Endothelial cell of umbilical vein (primary cell): ENCODE measurements around the gene TCEAL2. TPM values are rescaled to one million over a fixed set of nuclear protein-coding genes. Genes with fewer than 3 reads are reported as not detected.
"Not testable (repeated sequence)": the region's sequence is repeated elsewhere in the genome, so short reads cannot be mapped to it uniquely, and the experiment has no call there.

Experiments
- BruUV-seq: library from RNA; stranded (reverse); fragments of 400-500 nt; replicated peaks from 2 replicates; lab custom pipeline; 2021; lab: Mats Ljungman, UMichigan
- CTCF ChIA-PET: fragments of 300-600, 350-600 bp; sonication (Branson Sonifier 250); formaldehyde crosslinking; loops from one replicate; lab custom pipeline; 2021; ENCODE audit warnings: antibody characterized with exemption, inconsistent platforms; lab: Charles Lee
- POLR2A ChIA-PET: fragments of 300-600, 350-600 bp; sonication (Branson Sonifier 250); formaldehyde crosslinking; loops from one replicate; lab custom pipeline; 2021; ENCODE audit warnings: antibody characterized with exemption, inconsistent platforms; lab: Charles Lee
- DNase-seq: peaks from one replicate; pipeline ENCODE4 v3.0.0-alpha.2; 2011; ENCODE audit warnings: low read depth, low spot score
- FAIRE-seq: peaks from 2 replicates; lab custom pipeline; 2011; peaks lifted over from hg19 to GRCh38; lab: Jason Lieb, UNC
- H2AFZ ChIP-seq: 2 replicates; pipeline ENCODE4 v1.6.0; 2012; ENCODE audit warnings: low read depth, low read length, control low read depth, inconsistent platforms
- H3K27ac ChIP-seq: 2 replicates; pipeline ENCODE4 v1.5.1; 2011; ENCODE audit warnings: low read depth, mild to moderate bottlenecking, control low read depth, low read length, moderate library complexity; ENCODE audit not compliant: insufficient read depth
- H3K27me3 ChIP-seq, 2 experiments: 2 replicates each; pipeline versions ENCODE4 v1.6.0 to v1.6.1; 2011; ENCODE audit warnings: low read length in 2 of 2, mixed read lengths in 1 of 2; ENCODE audit not compliant: control insufficient read depth in 2 of 2, insufficient read depth in 2 of 2
- H3K36me3 ChIP-seq, 2 experiments: 2 replicates in 1 of 2; 3 replicates in 1 of 2; pipeline ENCODE4 v1.5.1; 2011; ENCODE audit warnings: low read length in 2 of 2, mild to moderate bottlenecking in 1 of 2, moderate library complexity in 1 of 2; ENCODE audit not compliant: control insufficient read depth in 2 of 2, insufficient read depth in 2 of 2; ENCODE audit errors: extremely low read depth in 1 of 2
- H3K4me1 ChIP-seq: 3 replicates; pipeline ENCODE4 v1.5.1; 2011; ENCODE audit warnings: mild to moderate bottlenecking, low read length; ENCODE audit not compliant: control insufficient read depth, insufficient read depth; ENCODE audit errors: extremely low read depth
- H3K4me2 ChIP-seq: 2 replicates; pipeline ENCODE4 v1.6.1; 2011; ENCODE audit warnings: low read length, control low read depth, mixed read lengths; ENCODE audit not compliant: insufficient read depth
- H3K4me3 ChIP-seq, 3 experiments: fragments of 200-600 bp in 1 of 3; sonication (generic), shearing (Covaris generic) in 1 of 3; replicated peaks in 1 of 3; 2 replicates each; pipeline ENCODE4 v1.5.1; 2011 to 2016; ENCODE audit warnings: control low read depth in 3 of 3, low read length in 3 of 3, mild to moderate bottlenecking in 2 of 3, inconsistent platforms in 1 of 3, low read depth in 1 of 3, moderate library complexity in 1 of 3; ENCODE audit not compliant: insufficient read depth in 1 of 3
- H3K79me2 ChIP-seq: 2 replicates; pipeline ENCODE4 v1.6.0; 2012; ENCODE audit warnings: low read length, inconsistent platforms; ENCODE audit not compliant: control insufficient read depth, insufficient read depth
- H3K9ac ChIP-seq: replicated peaks from 2 replicates; pipeline ENCODE3; 2011; ENCODE audit warnings: low read length, control low read depth; ENCODE audit not compliant: insufficient read depth; ENCODE audit errors: extremely low read depth
- H3K9me1 ChIP-seq: replicated peaks from 3 replicates; pipeline ENCODE4 v1.6.0; 2011; ENCODE audit warnings: mild to moderate bottlenecking, low read length; ENCODE audit not compliant: control insufficient read depth, insufficient read depth; ENCODE audit errors: extremely low read depth
- H3K9me3 ChIP-seq: replicated peaks from 2 replicates; pipeline ENCODE4 v1.5.1; 2012; ENCODE audit warnings: low read length, inconsistent platforms; ENCODE audit not compliant: control insufficient read depth, insufficient read depth
- H4K20me1 ChIP-seq: replicated peaks from 2 replicates; pipeline ENCODE3; 2011; ENCODE audit warnings: mild to moderate bottlenecking, low read length; ENCODE audit not compliant: control insufficient read depth, insufficient read depth; ENCODE audit errors: extremely low read depth
- FOS ChIP-seq: IDR thresholded peaks from 2 replicates; pipeline ENCODE4 v1.6.1; 2011; ENCODE audit warnings: mild to moderate bottlenecking, low read length, moderate library complexity, borderline replicate concordance; ENCODE audit not compliant: insufficient read depth
- POLR2A ChIP-seq: IDR thresholded peaks from 2 replicates; pipeline ENCODE4 v1.6.1; 2012; ENCODE audit warnings: low read depth, mild to moderate bottlenecking, control low read depth, low read length
- dilution Hi-C: fragments of 300-500 bp; cut with MboI; formaldehyde crosslinking; loops from one replicate; pipeline ENCODE4 v1.15.0; 2019; ENCODE audit warnings: low sequenced_read_pairs; ENCODE audit not compliant: extremely low pct_ligation_motif_present
- intact Hi-C: fragments of 100-400 bp; cut with micrococcal nuclease; formaldehyde crosslinking; loops from one replicate; pipeline ENCODE4 v1.10.0; 2022
- polyA plus RNA-seq, 4 experiments: library from polyadenylated mRNA; depleted of rRNA in 3 of 4; stranded (reverse) in 3 of 4; unstranded in 1 of 4; fragments of >200 nt; gene quantifications; 2 replicates each; pipeline versions ENCODE4 v1.2.1 to v1.2.3, GENCODE V29; 2011 to 2012; ENCODE audit warnings: missing spikeins in 1 of 4
- total RNA-seq: library from RNA; stranded (reverse); gene quantifications from 2 replicates; pipeline ENCODE4 v1.2.3, GENCODE V29; 2021
- TF ChIP-seq, protein P1 (sequence below), 2 donors: IDR thresholded peaks; 1 replicate in 1 of 2; 2 replicates in 1 of 2; pipeline ENCODE4 v1.5.1; 2011; ENCODE audit warnings: low read length in 2 of 2, mild to moderate bottlenecking in 2 of 2, moderate library complexity in 2 of 2, control low read depth in 1 of 2, inconsistent platforms in 1 of 2, low read depth in 1 of 2; ENCODE audit not compliant: insufficient read depth in 1 of 2; ENCODE audit errors: extremely low read depth in 1 of 2

The TCEAL2 gene
- total and polyA plus RNA-seq, 2 donors (not counting 3 experiments of a cell fraction or from before 2014, with no cell fraction given) = not detected

DNA sequence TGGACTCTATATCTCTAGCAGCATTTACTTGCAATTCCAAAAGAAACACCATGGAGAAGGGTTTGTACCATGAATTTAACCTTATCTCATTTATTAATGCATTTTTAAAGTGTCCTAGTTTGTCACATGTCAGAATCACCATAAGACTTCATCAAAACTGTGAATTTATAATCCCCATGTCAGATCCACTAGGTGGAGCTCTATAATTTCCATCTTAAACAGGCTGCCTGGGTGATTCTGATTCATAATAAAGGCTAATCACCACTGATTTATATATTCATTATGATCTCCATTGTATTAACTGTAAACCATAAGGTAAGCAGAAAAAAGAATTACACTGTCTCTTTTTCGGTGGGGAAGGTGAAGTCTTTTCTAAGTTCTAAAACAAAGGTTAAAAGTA, 4.0 kb downstream of the TCEAL2 start:
- BruUV-seq = no TSS peak
- FAIRE-seq = peak; percentile 86
- dilution Hi-C loops = no loop called here

GRCh38 chrX:102138064-102138463, 12.6 kb downstream of the TCEAL2 start:
- no peaks in the 10 kb centered on the region for H4K20me1 ChIP-seq
- peaks cover under 1 to 1% of the 10 kb centered on the region in 2 experiments for H3K27me3 ChIP-seq
- DNase-seq (peak; percentile 1), FAIRE-seq (no peak)
- no peak overlapping the region for H3K4me2 ChIP-seq
- H3K4me1 ChIP-seq = no peaks in the 10 kb centered on the region
- no TSS peak for BruUV-seq
- H2AFZ ChIP-seq = no peak overlapping the region
- no peak overlapping the region for H3K9ac ChIP-seq
- dilution Hi-C loops = no loop called here
- no peaks in the 10 kb centered on the region for H3K36me3 ChIP-seq
- no peaks in the 10 kb centered on the region for H3K79me2 ChIP-seq
- TF ChIP-seq, protein P1, sequence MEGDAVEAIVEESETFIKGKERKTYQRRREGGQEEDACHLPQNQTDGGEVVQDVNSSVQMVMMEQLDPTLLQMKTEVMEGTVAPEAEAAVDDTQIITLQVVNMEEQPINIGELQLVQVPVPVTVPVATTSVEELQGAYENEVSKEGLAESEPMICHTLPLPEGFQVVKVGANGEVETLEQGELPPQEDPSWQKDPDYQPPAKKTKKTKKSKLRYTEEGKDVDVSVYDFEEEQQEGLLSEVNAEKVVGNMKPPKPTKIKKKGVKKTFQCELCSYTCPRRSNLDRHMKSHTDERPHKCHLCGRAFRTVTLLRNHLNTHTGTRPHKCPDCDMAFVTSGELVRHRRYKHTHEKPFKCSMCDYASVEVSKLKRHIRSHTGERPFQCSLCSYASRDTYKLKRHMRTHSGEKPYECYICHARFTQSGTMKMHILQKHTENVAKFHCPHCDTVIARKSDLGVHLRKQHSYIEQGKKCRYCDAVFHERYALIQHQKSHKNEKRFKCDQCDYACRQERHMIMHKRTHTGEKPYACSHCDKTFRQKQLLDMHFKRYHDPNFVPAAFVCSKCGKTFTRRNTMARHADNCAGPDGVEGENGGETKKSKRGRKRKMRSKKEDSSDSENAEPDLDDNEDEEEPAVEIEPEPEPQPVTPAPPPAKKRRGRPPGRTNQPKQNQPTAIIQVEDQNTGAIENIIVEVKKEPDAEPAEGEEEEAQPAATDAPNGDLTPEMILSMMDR (IDR thresholded peaks at IDR 0.05; ENCODE audit: extremely low read depth in 1 of 2, insufficient read depth in 1 of 2, low read depth in 1 of 2, low read length in 2 of 2) = no peak
- no peak for TF ChIP-seq POLR2A
- no peak for TF ChIP-seq FOS
- H3K27ac ChIP-seq = no peak overlapping the region
- no peaks in the 10 kb centered on the region for H3K9me1 ChIP-seq
- intact Hi-C loops = no loop called here
- CTCF ChIA-PET = no interaction called here
- H3K4me3 ChIP-seq = no peak overlapping the region
- POLR2A ChIA-PET = no interaction called here
- no peaks in the 10 kb centered on the region for H3K9me3 ChIP-seq

More for the DNA sequence above, 4.0 kb downstream of the TCEAL2 start:
- H3K27ac ChIP-seq = no peak overlapping the region
- no peaks in the 10 kb centered on the region for H3K4me1 ChIP-seq
- H3K4me3 ChIP-seq = no peak overlapping the region
- no peak overlapping the region for H3K9ac ChIP-seq
- TF ChIP-seq, protein P1 (IDR thresholded peaks at IDR 0.05; ENCODE audit: extremely low read depth in 1 of 2, insufficient read depth in 1 of 2, low read depth in 1 of 2, low read length in 2 of 2) = peak in 1 of 2 donors; percentile 6
- no peak for TF ChIP-seq POLR2A
- H3K36me3 ChIP-seq = no peaks in the 10 kb centered on the region
- no peak overlapping the region for H2AFZ ChIP-seq
- H3K27me3 ChIP-seq = peaks cover under 1 to 12% of the 10 kb centered on the region in 2 experiments
- DNase-seq = peak; percentile 14
- H3K79me2 ChIP-seq = no peaks in the 10 kb centered on the region
- POLR2A ChIA-PET = no interaction called here
- H3K4me2 ChIP-seq = no peak overlapping the region
- no peaks in the 10 kb centered on the region for H3K9me3 ChIP-seq
- intact Hi-C loops = no loop called here
- no peaks in the 10 kb centered on the region for H3K9me1 ChIP-seq
- H4K20me1 ChIP-seq = no peaks in the 10 kb centered on the region
- CTCF ChIA-PET = interaction anchor here (0.7 to 1.4 kb wide), 3 partner anchors 15 to 822 kb away, joined by 3 to 7 read pairs (median 3); no protein-coding TSS in a partner anchor

- H3K9me3 ChIP-seq, H3K9ac ChIP-seq, H3K9me1 ChIP-seq, intact Hi-C loops, H3K79me2 ChIP-seq, BruUV-seq, H3K4me1 ChIP-seq, POLR2A ChIA-PET, H3K4me2 ChIP-seq, H4K20me1 ChIP-seq, H3K27me3 ChIP-seq, CTCF ChIA-PET, H3K4me3 ChIP-seq, H3K36me3 ChIP-seq, dilution Hi-C loops, H2AFZ ChIP-seq, DNase-seq, H3K27ac ChIP-seq: not testable (repeated sequence)
- FAIRE-seq = peak; percentile 67
Measured at GRCh38 chrX:102140876-102141275, 15.4 kb downstream of the TCEAL2 start.
